ENCODE data around the gene THSD7B. TPM values are rescaled to one million over a fixed set of nuclear protein-coding genes. Genes with fewer than 3 reads are reported as not detected.

Gene THSD7B
- total and polyA plus RNA-seq, 2 donors from 2014 or later: 0.34 to 0.85 TPM

GRCh38 chr2:137367361-137367760 is 602.0 kb downstream of the THSD7B start:
- no peak overlapping the region for H3K9ac ChIP-seq (ENCODE audit: low read length in 3 of 3)
- H3K27ac ChIP-seq (ENCODE audit: low read depth in 2 of 2, low read length in 2 of 2): no peak overlapping the region
- intact Hi-C loops (cut with DNase I): no loop called here
- H3K4me1 ChIP-seq (ENCODE audit: control insufficient read depth in 2 of 3, insufficient read depth in 2 of 3, low read depth in 1 of 3, low read length in 3 of 3): no peaks in the 10 kb centered on the region
- no peaks in the 10 kb centered on the region for H3K36me3 ChIP-seq (ENCODE audit: control insufficient read depth in 2 of 3, insufficient read depth in 3 of 3, low read length in 3 of 3)
- DNase-seq (no peak), FAIRE-seq (no peak)
- no peaks in the 10 kb centered on the region for H3K9me3 ChIP-seq (ENCODE audit: control insufficient read depth in 2 of 3, insufficient read depth in 1 of 3, low read length in 3 of 3)
- no peak for TF ChIP-seq CTCF (IDR thresholded peaks at IDR 0.05; ENCODE audit: borderline replicate concordance, extremely low read depth, insufficient read depth)
- no peaks in the 10 kb centered on the region for H3K27me3 ChIP-seq (ENCODE audit: control insufficient read depth, insufficient read depth, low read length)
- no peak overlapping the region for H3K4me3 ChIP-seq (ENCODE audit: low read length in 3 of 3)

- no peak overlapping the region for H3K9ac ChIP-seq (ENCODE audit: low read length in 3 of 3)
- no peak for TF ChIP-seq CTCF (IDR thresholded peaks at IDR 0.05; ENCODE audit: borderline replicate concordance, extremely low read depth, insufficient read depth)
- intact Hi-C loops (cut with DNase I): no loop called here
These were observed 603.8 kb downstream of the THSD7B start for GRCh38 chr2:137369106-137369505.

GRCh38 chr2:137379186-137379585 is 613.8 kb downstream of the THSD7B start:
- FAIRE-seq: no peak
- H3K4me3 ChIP-seq (ENCODE audit: low read length in 3 of 3): no peak overlapping the region
- intact Hi-C loops (cut with DNase I): no loop called here
- no peaks in the 10 kb centered on the region for H3K4me1 ChIP-seq (ENCODE audit: control insufficient read depth in 2 of 3, insufficient read depth in 2 of 3, low read depth in 1 of 3, low read length in 3 of 3)
- H3K36me3 ChIP-seq (ENCODE audit: control insufficient read depth in 2 of 3, insufficient read depth in 3 of 3, low read length in 3 of 3): no peaks in the 10 kb centered on the region
- H3K27ac ChIP-seq (ENCODE audit: low read depth in 2 of 2, low read length in 2 of 2): no peak overlapping the region
- H3K27me3 ChIP-seq (ENCODE audit: control insufficient read depth, insufficient read depth, low read length): no peaks in the 10 kb centered on the region
- no peak for TF ChIP-seq CTCF (IDR thresholded peaks at IDR 0.05; ENCODE audit: borderline replicate concordance, extremely low read depth, insufficient read depth)
- no peak overlapping the region for H3K9ac ChIP-seq (ENCODE audit: low read length in 3 of 3)
- DNase-seq: no peak
- H3K9me3 ChIP-seq (ENCODE audit: control insufficient read depth in 2 of 3, insufficient read depth in 1 of 3, low read length in 3 of 3): peaks cover 0 to 6% (median 0%) of the 10 kb centered on the region in 3 donors

More at GRCh38 chr2:137369106-137369505, 603.8 kb downstream of the THSD7B start:
- Histone ChIP-seq H3K4me1 (ENCODE audit: control insufficient read depth in 2 of 3, insufficient read depth in 2 of 3, low read depth in 1 of 3, low read length in 3 of 3) (no peaks in the 10 kb centered on the region), H3K4me3 (ENCODE audit: low read length in 3 of 3) (no peak overlapping the region), H3K36me3 (ENCODE audit: control insufficient read depth in 2 of 3, insufficient read depth in 3 of 3, low read length in 3 of 3) (no peaks in the 10 kb centered on the region), H3K27ac (ENCODE audit: low read depth in 2 of 2, low read length in 2 of 2) (no peak overlapping the region), H3K27me3 (ENCODE audit: control insufficient read depth, insufficient read depth, low read length) (no peaks in the 10 kb centered on the region), H3K9me3 (ENCODE audit: control insufficient read depth in 2 of 3, insufficient read depth in 1 of 3, low read length in 3 of 3) (no peaks in the 10 kb centered on the region)
- no peak for DNase-seq
- no peak for FAIRE-seq

GRCh38 chr2:137380610-137381009 is 615.3 kb downstream of the THSD7B start:
- TF ChIP-seq CTCF (IDR thresholded peaks at IDR 0.05; ENCODE audit: borderline replicate concordance, extremely low read depth, insufficient read depth): no peak
- Histone ChIP-seq H3K36me3 (ENCODE audit: control insufficient read depth in 2 of 3, insufficient read depth in 3 of 3, low read length in 3 of 3) (no peaks in the 10 kb centered on the region), H3K4me1 (ENCODE audit: control insufficient read depth in 2 of 3, insufficient read depth in 2 of 3, low read depth in 1 of 3, low read length in 3 of 3) (no peaks in the 10 kb centered on the region), H3K27ac (ENCODE audit: low read depth in 2 of 2, low read length in 2 of 2) (no peak overlapping the region), H3K9ac (ENCODE audit: low read length in 3 of 3) (no peak overlapping the region), H3K4me3 (ENCODE audit: low read length in 3 of 3) (no peak overlapping the region), H3K27me3 (ENCODE audit: control insufficient read depth, insufficient read depth, low read length) (no peaks in the 10 kb centered on the region), H3K9me3 (ENCODE audit: control insufficient read depth in 2 of 3, insufficient read depth in 1 of 3, low read length in 3 of 3) (peaks cover 0 to 6% (median 0%) of the 10 kb centered on the region in 3 donors)
- DNase-seq (no peak), FAIRE-seq (no peak)
- intact Hi-C loops (cut with DNase I): no loop called here
